Upper lobe of left lung (tissue), 4 donors: ENCODE data around the gene SMPX.

Source experiments
- CTCF ChIP-seq, 6 experiments: fragments of 450-650 bp in 4 of 6; fragments of 200-600 bp in 2 of 6; sonication (generic) in 2 of 6; IDR thresholded peaks; one replicate each; pipeline ENCODE4 v1.5.1; 2016 to 2019; ENCODE audit warnings: antibody characterized with exemption in 6 of 6
- POLR2A ChIP-seq, 4 donors: fragments of 450-650 bp; IDR thresholded peaks; one replicate each; pipeline ENCODE4 v1.5.1; 2016 to 2017; ENCODE audit warnings: antibody characterized with exemption in 4 of 4, mild to moderate bottlenecking in 2 of 4

- TF ChIP-seq CTCF (IDR thresholded peaks at IDR 0.05) (no peak), POLR2A (IDR thresholded peaks at IDR 0.05) (no peak)
Observed at GRCh38 chrX:21656587-21657317, 101.2 kb downstream of the SMPX start.
